A673 (cell line): ENCODE results near the gene LATS2.

Source experiments
- CTCF ChIP-seq: fragments of 300-800, 200-600 bp; sonication (generic); conservative IDR thresholded peaks from 2 replicates; pipeline ENCODE4 v1.5.1; 2017; ENCODE audit warnings: low read depth, mild to moderate bottlenecking, antibody characterized with exemption, low read length, moderate library complexity, mixed read lengths
- EZH2 ChIP-seq: fragments of 200-600 bp; sonication (generic); IDR thresholded peaks from 2 replicates; pipeline ENCODE4 v1.6.1; 2017; ENCODE audit warnings: borderline replicate concordance, low read depth, mild to moderate bottlenecking, mixed read lengths, antibody characterized with exemption, low read length; ENCODE audit not compliant: poor library complexity, severe bottlenecking

- TF ChIP-seq EZH2: no peak
- TF ChIP-seq CTCF: no peak
Measured at GRCh38 chr13:20990910-20991525, 70.4 kb downstream of the LATS2 start.
